ENCODE measurements around the gene CALN1.

DNA sequence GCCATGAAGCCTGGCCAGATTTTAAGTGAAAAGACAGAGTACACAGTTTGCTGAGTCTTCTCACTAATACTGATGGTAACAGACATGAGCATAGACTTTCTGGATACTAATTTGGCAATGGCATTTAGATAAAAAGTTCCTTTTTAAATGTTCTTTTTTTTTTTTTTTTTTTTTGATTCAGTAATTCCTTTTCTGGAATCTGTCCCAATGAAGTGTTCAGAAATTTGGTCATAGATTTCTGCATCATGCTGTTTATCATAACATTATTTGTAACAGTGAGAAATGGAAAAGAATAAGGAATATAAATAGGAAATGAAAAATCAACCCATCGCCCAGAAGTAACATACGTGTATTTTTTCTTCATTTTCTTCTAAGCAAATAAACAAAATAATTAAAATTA lies 354.9 kb downstream of the CALN1 start:
- TF ChIP-seq POLR2AphosphoS5 (IDR thresholded peaks at IDR 0.05) (no peak), CTCF (IDR thresholded peaks at IDR 0.05) (no peak), POLR2A (IDR thresholded peaks at IDR 0.05) (no peak), EP300 (IDR thresholded peaks at IDR 0.05) (no peak)

Data from gastroesophageal sphincter (tissue), 3 donors.